HUDEP-2 (cell line): Measurements from ENCODE around the gene RNF212.

Experiments used
- DNase-seq, 76 experiments: peaks; one replicate each; lab custom pipeline; 2025; ENCODE audit not compliant: unreplicated experiment in 76 of 76; lab: John Stamatoyannopoulos, UW

RNF212 gene

GRCh38 chr4:1039493-1040343 lies 73.6 kb downstream of the RNF212 start:
- peak in 18 of 76 experiments; percentile 10 to 45 (median 22) for DNase-seq

GRCh38 chr4:1038948-1039492 lies 74.3 kb downstream of the RNF212 start:
- no peak for DNase-seq

- no peak for DNase-seq
Measured at GRCh38 chr4:1036976-1037810, 76.2 kb downstream of the RNF212 start.

- peak in 1 of 76 experiments; percentile 24 for DNase-seq
Measured at GRCh38 chr4:1036095-1036494, 77.3 kb downstream of the RNF212 start.

- DNase-seq = no peak
Measured at GRCh38 chr4:1035510-1035909, 77.9 kb downstream of the RNF212 start.

GRCh38 chr4:1033840-1034551 lies 79.4 kb downstream of the RNF212 start:
- DNase-seq = no peak

- no peak for DNase-seq
Measured at GRCh38 chr4:1032861-1033260, 80.5 kb downstream of the RNF212 start.

- peak in 39 of 76 experiments; percentile 4 to 55 (median 22) for DNase-seq
Measured at GRCh38 chr4:1031956-1032795, 81.2 kb downstream of the RNF212 start.

GRCh38 chr4:1031346-1031745 lies 82.0 kb downstream of the RNF212 start:
- no peak for DNase-seq

- peak in 69 of 76 experiments; percentile 3 to 96 (median 59) for DNase-seq
Measured at GRCh38 chr4:1030559-1030958, 82.8 kb downstream of the RNF212 start.

GRCh38 chr4:1030031-1030430 lies 83.3 kb downstream of the RNF212 start:
- peak in 74 of 76 experiments; percentile 16 to 97 (median 76) for DNase-seq

- peak in 75 of 76 experiments; percentile 56 to 98 (median 95) for DNase-seq
Measured at GRCh38 chr4:1029529-1029928, 83.8 kb downstream of the RNF212 start.

- DNase-seq = peak in 3 of 76 experiments; percentile 47 to 77 (median 69)
Measured at GRCh38 chr4:1028574-1029220, 84.7 kb downstream of the RNF212 start.

- peak in 3 of 76 experiments; percentile 10 to 50 (median 34) for DNase-seq
Measured at GRCh38 chr4:1027915-1028238, 85.5 kb downstream of the RNF212 start.

- peak in 1 of 76 experiments; percentile 34 for DNase-seq
Measured at GRCh38 chr4:1027219-1027914, 86.0 kb downstream of the RNF212 start.

GRCh38 chr4:1026115-1026514 lies 87.2 kb downstream of the RNF212 start:
- peak in 59 of 76 experiments; percentile 2 to 79 (median 53) for DNase-seq

- no peak for DNase-seq
Measured at GRCh38 chr4:1024882-1025545, 88.3 kb downstream of the RNF212 start.
